MM.1S (cell line): Measurements from ENCODE around the gene BLOC1S4.
A peak's percentile ranks its signal among the peaks of the same experiment; 100 is the strongest.

Experiments used
- DNase-seq: peaks from one replicate; pipeline ENCODE4 v3.0.0-alpha.2; 2015
- H2AFZ ChIP-seq: fragments of 300-600 bp; sonication (generic); 2 replicates; pipeline ENCODE4 v1.6.0; 2016; ENCODE audit warnings: antibody characterized with exemption, low read length
- H3F3A ChIP-seq: fragments of 300-600 bp; sonication (generic); 2 replicates; pipeline ENCODE4 v1.6.1; 2016; ENCODE audit warnings: mild to moderate bottlenecking, antibody characterized with exemption, low read length, moderate library complexity, mixed read lengths; ENCODE audit not compliant: insufficient read depth
- H3K27ac ChIP-seq: fragments of 300-600 bp; sonication (generic); 2 replicates; pipeline ENCODE4 v1.5.1; 2016; ENCODE audit warnings: mild to moderate bottlenecking, low read length
- H3K27me3 ChIP-seq: fragments of 300-600 bp; sonication (generic); replicated peaks from 2 replicates; pipeline ENCODE4 v1.6.0; 2016; ENCODE audit warnings: low read length; ENCODE audit not compliant: insufficient read depth
- H3K36me3 ChIP-seq: fragments of 300-600 bp; sonication (generic); replicated peaks from 2 replicates; pipeline ENCODE4 v1.6.1; 2016; ENCODE audit warnings: mild to moderate bottlenecking, low read length, mixed read lengths; ENCODE audit not compliant: insufficient read depth
- H3K4me1 ChIP-seq: fragments of 300-600 bp; sonication (generic); 2 replicates; pipeline ENCODE4 v1.6.1; 2016; ENCODE audit warnings: low read length, mixed read lengths
- H3K4me2 ChIP-seq: fragments of 300-600 bp; sonication (generic); 2 replicates; pipeline ENCODE4 v1.6.0; 2016; ENCODE audit warnings: low read depth, low read length
- H3K4me3 ChIP-seq: fragments of 300-600 bp; sonication (generic); 2 replicates; pipeline ENCODE4 v1.5.1; 2016; ENCODE audit warnings: low read length, mixed read lengths
- H3K79me2 ChIP-seq: fragments of 300-600 bp; sonication (generic); 2 replicates; pipeline ENCODE4 v1.6.1; 2016; ENCODE audit warnings: mixed run types, low read length, mixed read lengths
- H3K9ac ChIP-seq: fragments of 300-600 bp; sonication (generic); 2 replicates; pipeline ENCODE4 v1.6.1; 2016; ENCODE audit warnings: low read length, mixed read lengths
- H3K9me2 ChIP-seq: fragments of 300-600 bp; sonication (generic); replicated peaks from 2 replicates; pipeline ENCODE4 v1.6.1; 2016; ENCODE audit warnings: mild to moderate bottlenecking, low read length, mixed read lengths; ENCODE audit not compliant: insufficient read depth
- H3K9me3 ChIP-seq: fragments of 300-600 bp; sonication (generic); replicated peaks from 2 replicates; pipeline ENCODE4 v1.6.1; 2016; ENCODE audit warnings: mild to moderate bottlenecking, low read length, mixed read lengths; ENCODE audit not compliant: insufficient read depth
- H4K20me1 ChIP-seq: fragments of 300-600 bp; sonication (generic); 2 replicates; pipeline ENCODE4 v1.6.1; 2016; ENCODE audit warnings: mild to moderate bottlenecking, low read length, moderate library complexity, mixed read lengths; ENCODE audit not compliant: insufficient read depth
- CTCF ChIP-seq: fragments of 300-600 bp; sonication (generic); IDR thresholded peaks from 2 replicates; pipeline ENCODE4 v1.5.1; 2016; ENCODE audit warnings: antibody characterized with exemption, low read length, mixed read lengths
- EZH2 ChIP-seq: fragments of 300-600 bp; sonication (generic); optimal IDR thresholded peaks from 2 replicates; pipeline ENCODE3; 2017; ENCODE audit warnings: low read depth, mild to moderate bottlenecking, antibody characterized with exemption, low read length, mixed read lengths
- EZH2phosphoT487 ChIP-seq: fragments of 300-600 bp; sonication (generic); IDR thresholded peaks from 2 replicates; pipeline ENCODE4 v1.6.1; 2018; ENCODE audit warnings: antibody characterized with exemption, low read length

Gene BLOC1S4

GRCh38 chr4:6718932-6719610 is 3.1 kb downstream of the BLOC1S4 start:
- Histone ChIP-seq H3K9ac (no peak overlapping the region), H4K20me1 (no peaks in the 10 kb centered on the region), H3K79me2 (peaks cover 9% of the 10 kb centered on the region), H3K4me2 (no peak overlapping the region), H3K4me3 (no peak overlapping the region), H3K9me2 (no peaks in the 10 kb centered on the region), H3K4me1 (peaks cover 13% of the 10 kb centered on the region), H3K9me3 (no peaks in the 10 kb centered on the region), H2AFZ (no peak overlapping the region), H3K27ac (no peak overlapping the region), H3K27me3 (no peaks in the 10 kb centered on the region; the same call in 1 of the 2 replicates), H3F3A (no peaks in the 10 kb centered on the region), H3K36me3 (no peaks in the 10 kb centered on the region)
- DNase-seq: no peak
- TF ChIP-seq EZH2phosphoT487 (no peak), EZH2 (no peak), CTCF (no peak)

GRCh38 chr4:6719611-6720179 is 3.7 kb downstream of the BLOC1S4 start:
- H3K9me3 ChIP-seq: no peaks in the 10 kb centered on the region
- peaks cover 13% of the 10 kb centered on the region for H3K4me1 ChIP-seq
- H4K20me1 ChIP-seq: no peaks in the 10 kb centered on the region
- no peak for TF ChIP-seq CTCF
- no peak for TF ChIP-seq EZH2
- no peak for TF ChIP-seq EZH2phosphoT487
- H3K9me2 ChIP-seq: no peaks in the 10 kb centered on the region
- H3K27me3 ChIP-seq: no peaks in the 10 kb centered on the region; the same call in 1 of the 2 replicates
- no peak for DNase-seq
- H3K36me3 ChIP-seq: no peaks in the 10 kb centered on the region
- H3K4me2 ChIP-seq: no peak overlapping the region
- H3K27ac ChIP-seq: no peak overlapping the region
- no peak overlapping the region for H3K4me3 ChIP-seq
- no peak overlapping the region for H3K9ac ChIP-seq
- H3K79me2 ChIP-seq: peaks cover 9% of the 10 kb centered on the region
- H2AFZ ChIP-seq: no peak overlapping the region
- no peaks in the 10 kb centered on the region for H3F3A ChIP-seq

- H3K9me3 ChIP-seq: no peaks in the 10 kb centered on the region
- DNase-seq: peak; percentile 51
- H4K20me1 ChIP-seq: no peaks in the 10 kb centered on the region
- H3F3A ChIP-seq: no peaks in the 10 kb centered on the region
- H3K4me1 ChIP-seq: peaks cover 13% of the 10 kb centered on the region
- no peaks in the 10 kb centered on the region for H3K27me3 ChIP-seq
- H3K9ac ChIP-seq: no peak overlapping the region
- TF ChIP-seq EZH2 (no peak), CTCF (peak; percentile 87)
- H3K4me3 ChIP-seq: no peak overlapping the region
- H3K27ac ChIP-seq: no peak overlapping the region
- H2AFZ ChIP-seq: peak overlapping the region; percentile 33; the same call in 1 of the 2 replicates
- H3K4me2 ChIP-seq: peak overlapping the region; percentile 21; the same call in 1 of the 2 replicates
- no peaks in the 10 kb centered on the region for H3K36me3 ChIP-seq
- H3K9me2 ChIP-seq: no peaks in the 10 kb centered on the region
- peaks cover 9% of the 10 kb centered on the region for H3K79me2 ChIP-seq
These were observed 4.3 kb downstream of the BLOC1S4 start for GRCh38 chr4:6720202-6720699.
